HepG2 (cell line): ENCODE data around the gene QRFP.

ENCODE experiments used
- CTCF ChIP-seq: sonication (generic); formaldehyde crosslinking; IDR thresholded peaks from 2 replicates; pipeline ENCODE4 v1.5.0; 2020; ENCODE audit warnings: mild to moderate bottlenecking, missing genetic modification reagents, moderate library complexity
- EZH2 ChIP-seq: conservative IDR thresholded peaks from 2 replicates; pipeline ENCODE4 v1.6.1; 2012; ENCODE audit warnings: mild to moderate bottlenecking, low read depth, low read length, moderate library complexity
- HINFP ChIP-seq: sonication (generic); formaldehyde crosslinking; IDR thresholded peaks from 2 replicates; pipeline ENCODE4 v1.4.0; 2020; ENCODE audit warnings: low read depth, mild to moderate bottlenecking, missing genetic modification reagents
- HNF4A ChIP-seq: sonication (generic); formaldehyde crosslinking; IDR thresholded peaks from 2 replicates; pipeline ENCODE4 v1.4.0; 2020; ENCODE audit warnings: missing genetic modification reagents
- NBN ChIP-seq: fragments of 450-650 bp; conservative IDR thresholded peaks from 2 replicates; pipeline ENCODE4 v1.6.1; 2017
- PITX1 ChIP-seq: sonication (generic); formaldehyde crosslinking; IDR thresholded peaks from 2 replicates; pipeline ENCODE4 v1.5.1; 2020; ENCODE audit warnings: mild to moderate bottlenecking, missing genetic modification reagents
- RBM39 ChIP-seq: fragments of 200-400 bp; formaldehyde crosslinking; IDR thresholded peaks from one replicate; pipeline ENCODE4 v1.6.1; 2018; ENCODE audit warnings: antibody characterized with exemption, mild to moderate bottlenecking, low read depth, low read length; ENCODE audit not compliant: poor library complexity, severe bottlenecking
- REST ChIP-seq, 2 experiments: IDR thresholded peaks; 2 replicates each; pipeline ENCODE4 v1.6.1; 2011 to 2012; ENCODE audit warnings: low read length in 2 of 2, borderline replicate concordance in 1 of 2, low read depth in 1 of 2, mild to moderate bottlenecking in 1 of 2, moderate library complexity in 1 of 2
- SRF ChIP-seq: IDR thresholded peaks from 2 replicates; pipeline ENCODE4 v1.6.1; 2011; ENCODE audit warnings: mild to moderate bottlenecking, low read depth, low read length, moderate library complexity
- TAF1 ChIP-seq: sonication (generic); formaldehyde crosslinking; IDR thresholded peaks from 2 replicates; pipeline ENCODE4 v1.4.0; 2020; ENCODE audit warnings: missing genetic modification reagents
- ZBTB7A ChIP-seq: sonication (generic); formaldehyde crosslinking; IDR thresholded peaks from 2 replicates; pipeline ENCODE4 v1.8.0; 2022; ENCODE audit warnings: mild to moderate bottlenecking, missing genetic modification reagents
- ZNF124 ChIP-seq: sonication (generic); formaldehyde crosslinking; IDR thresholded peaks from 2 replicates; pipeline ENCODE4 v1.4.0; 2020; ENCODE audit warnings: missing genetic modification reagents
- ZNF691 ChIP-seq: sonication (generic); formaldehyde crosslinking; IDR thresholded peaks from 2 replicates; pipeline ENCODE4 v1.4.0; 2020; ENCODE audit warnings: missing genetic modification reagents, low read depth, mild to moderate bottlenecking, borderline replicate concordance

- TF ChIP-seq REST (IDR thresholded peaks at IDR 0.05; ENCODE audit: borderline replicate concordance in 1 of 2, low read depth in 1 of 2, low read length in 2 of 2) (no peak), RBM39 (no peak), EZH2 (no peak), ZBTB7A (CRISPR knock-in tag) (no peak), PITX1 (no peak), HNF4A (CRISPR knock-in tag) (no peak), TAF1 (CRISPR knock-in tag) (no peak), ZNF124 (CRISPR knock-in tag) (no peak), CTCF (CRISPR knock-in tag) (no peak), NBN (no peak), ZNF691 (CRISPR knock-in tag) (no peak), HINFP (CRISPR knock-in tag) (no peak), SRF (no peak)
Measured at GRCh38 chr9:130883479-130883878, 13.1 kb downstream of the QRFP start.
